Coronary artery (tissue), 2 donors: ENCODE data around the gene FAM13A.

Source experiments
- DNase-seq: peaks from one replicate; pipeline ENCODE4 v3.0.0-alpha.2; 2017; ENCODE audit warnings: low spot score
- H3K27ac ChIP-seq, 2 donors: fragments of 200-600 bp; sonication (generic); one replicate each; pipeline ENCODE4 v1.5.1; 2016 to 2019
- H3K4me3 ChIP-seq: fragments of 200-600 bp; sonication (generic); 2 replicates; pipeline ENCODE4 v1.5.1; 2016; ENCODE audit warnings: mild to moderate bottlenecking, moderate library complexity
- CTCF ChIP-seq: fragments of 200-600 bp; sonication (generic); IDR thresholded peaks from one replicate; pipeline ENCODE4 v1.5.1; 2019; ENCODE audit warnings: antibody characterized with exemption

FAM13A gene

DNA sequence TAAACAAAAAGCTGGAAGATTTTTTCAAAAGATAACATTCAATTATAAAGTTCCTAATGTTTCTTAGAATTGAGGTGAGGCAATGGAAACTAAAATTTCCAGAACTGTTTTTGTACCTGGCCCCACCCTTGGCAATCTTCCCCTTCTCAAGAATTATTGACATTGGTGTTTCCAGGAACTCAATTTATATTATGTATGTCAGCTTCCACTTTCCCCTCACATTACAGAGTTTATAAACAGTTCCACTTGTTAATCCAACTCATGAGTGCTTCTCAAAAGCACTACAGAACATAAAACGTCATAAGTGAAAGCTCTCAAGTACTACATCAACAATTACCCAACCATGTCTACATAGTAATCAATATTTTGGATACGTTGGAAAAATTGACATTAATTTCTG is 107.4 kb downstream of the FAM13A start:
- Histone ChIP-seq H3K27ac (no peak overlapping the region), H3K4me3 (no peak overlapping the region)
- TF ChIP-seq CTCF: no peak
- DNase-seq: no peak

GRCh38 chr4:88940506-88940905 is 116.5 kb downstream of the FAM13A start:
- no peak for DNase-seq
- Histone ChIP-seq H3K27ac (no peak overlapping the region), H3K4me3 (no peak overlapping the region)
- no peak for TF ChIP-seq CTCF

- no peak for DNase-seq
- no peak for TF ChIP-seq CTCF
- H3K4me3 ChIP-seq: no peak overlapping the region
- H3K27ac ChIP-seq: no peak overlapping the region
These were observed 117.3 kb downstream of the FAM13A start for GRCh38 chr4:88939697-88940096.

DNA sequence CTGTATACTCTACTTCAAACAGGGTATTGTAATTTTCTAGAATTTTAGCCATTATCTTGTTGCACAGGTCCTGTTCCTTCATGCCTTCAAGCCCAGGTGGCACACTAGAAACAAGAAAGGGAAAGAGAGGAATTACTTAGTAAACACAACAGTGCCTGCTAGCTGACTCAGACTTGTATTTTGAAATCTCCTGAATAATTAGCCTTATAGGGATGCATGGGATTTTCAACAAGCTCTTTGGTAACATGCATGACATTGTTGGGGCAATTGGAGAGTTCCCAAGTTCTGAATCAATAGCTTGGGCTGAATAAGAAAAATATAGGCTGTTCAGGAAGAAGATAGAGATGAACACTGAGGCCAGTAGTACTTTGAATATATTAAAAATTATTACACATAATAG is 118.8 kb downstream of the FAM13A start:
- H3K4me3 ChIP-seq: no peak overlapping the region
- no peak for TF ChIP-seq CTCF
- no peak for DNase-seq
- no peak overlapping the region for H3K27ac ChIP-seq

GRCh38 chr4:88937081-88937480 is 119.9 kb downstream of the FAM13A start:
- no peak for TF ChIP-seq CTCF
- DNase-seq: no peak
- Histone ChIP-seq H3K4me3 (no peak overlapping the region), H3K27ac (no peak overlapping the region)

- Histone ChIP-seq H3K27ac (no peak overlapping the region), H3K4me3 (no peak overlapping the region)
- no peak for TF ChIP-seq CTCF
- DNase-seq: no peak
These were observed 123.4 kb downstream of the FAM13A start for GRCh38 chr4:88933414-88934160.

DNA sequence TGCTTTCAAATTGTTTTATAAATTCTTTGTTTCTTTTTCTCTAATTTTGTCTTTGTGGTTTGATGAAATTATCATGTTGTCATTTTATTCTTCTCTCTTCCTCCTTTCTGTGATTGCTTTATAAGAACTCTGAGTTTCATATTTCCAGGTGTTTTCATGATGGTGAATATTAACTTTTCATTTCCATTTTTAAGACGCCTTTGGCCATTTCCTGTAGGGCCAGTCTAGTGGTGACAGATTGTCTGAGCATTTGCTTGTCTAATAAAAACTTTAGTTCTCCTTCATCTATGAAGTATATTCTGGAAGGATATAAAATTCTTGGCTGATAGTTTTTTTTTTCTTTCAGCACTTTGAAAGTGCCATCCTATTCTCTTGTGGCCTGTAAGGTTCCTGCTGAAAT is 128.1 kb downstream of the FAM13A start:
- no peak overlapping the region for H3K27ac ChIP-seq

More for the DNA sequence above, 128.1 kb downstream of the FAM13A start:
- no peak for TF ChIP-seq CTCF
- H3K4me3 ChIP-seq: no peak overlapping the region
- DNase-seq: no peak
